Progenitor cell of endocrine pancreas (in vitro differentiated cells): ENCODE results near the gene TDP2. TPM values are rescaled to one million over a fixed set of nuclear protein-coding genes. Genes with fewer than 3 reads are reported as not detected.

Source experiments
- DNase-seq: peaks from one replicate; pipeline ENCODE4 v3.0.0; 2021; ENCODE audit warnings: low spot score; ENCODE audit not compliant: unreplicated experiment
- H3K27ac Mint-ChIP-seq: 2 replicates; pipeline ENCODE4 v1.8.0; 2021; ENCODE audit warnings: mild to moderate bottlenecking, moderate library complexity, mixed read lengths
- H3K27me3 Mint-ChIP-seq: 2 replicates; pipeline ENCODE4 v1.8.0; 2021; ENCODE audit warnings: mixed read lengths
- H3K36me3 Mint-ChIP-seq: 2 replicates; pipeline ENCODE4 v1.8.0; 2022; ENCODE audit warnings: mixed read lengths; ENCODE audit not compliant: insufficient read depth
- H3K4me1 Mint-ChIP-seq: 2 replicates; pipeline ENCODE4 v1.8.0; 2021; ENCODE audit warnings: low read depth, mixed read lengths
- H3K4me3 Mint-ChIP-seq: 2 replicates; pipeline ENCODE4 v1.8.0; 2021; ENCODE audit warnings: low read depth, mild to moderate bottlenecking, moderate library complexity, mixed read lengths
- H3K9me3 Mint-ChIP-seq: 2 replicates; pipeline ENCODE4 v1.8.0; 2021; ENCODE audit warnings: low read depth, mixed read lengths
- CTCF ChIP-seq: fragments of 200-600 bp; sonication (generic); IDR thresholded peaks from one replicate; pipeline ENCODE4 v1.5.0; 2021; ENCODE audit warnings: antibody characterized with exemption, mild to moderate bottlenecking; ENCODE audit not compliant: unreplicated experiment
- total RNA-seq: library from RNA; stranded (reverse); gene quantifications from 2 replicates; pipeline ENCODE4 v1.2.1, GENCODE V29; 2021

Gene TDP2
- total RNA-seq, 1 donor from 2014 or later: 65.6 TPM

GRCh38 chr6:24603241-24603640 lies 63.5 kb downstream of the TDP2 start:
- Mint-ChIP-seq H3K27me3 (no peaks in the 10 kb centered on the region), H3K27ac (no peak overlapping the region), H3K9me3 (no peaks in the 10 kb centered on the region), H3K4me3 (no peak overlapping the region), H3K4me1 (no peaks in the 10 kb centered on the region), H3K36me3 (no peaks in the 10 kb centered on the region)
- TF ChIP-seq CTCF: no peak
- DNase-seq: no peak

GRCh38 chr6:24600903-24601302 lies 65.8 kb downstream of the TDP2 start:
- H3K27ac Mint-ChIP-seq: no peak overlapping the region
- no peaks in the 10 kb centered on the region for H3K4me1 Mint-ChIP-seq
- no peak overlapping the region for H3K4me3 Mint-ChIP-seq
- H3K27me3 Mint-ChIP-seq: no peaks in the 10 kb centered on the region
- no peak for TF ChIP-seq CTCF
- H3K9me3 Mint-ChIP-seq: no peaks in the 10 kb centered on the region
- DNase-seq: no peak
- H3K36me3 Mint-ChIP-seq: no peaks in the 10 kb centered on the region

Other genes starting within 250 kb of the TDP2 start
- gene GPLD1, start 177.3 kb downstream of the TDP2 start, total RNA-seq: 6.6 and 7.4 TPM in 2 replicates
- gene ALDH5A1, start 171.9 kb downstream of the TDP2 start, total RNA-seq: 14.5 and 14.6 TPM in 2 replicates
- gene KIAA0319, start 20.7 kb downstream of the TDP2 start, total RNA-seq: 1.2 and 1.4 TPM in 2 replicates
- gene ACOT13, start 178 bp upstream of the TDP2 start, total RNA-seq: 42.3 and 45.9 TPM in 2 replicates
- 88.6 and 90.0 TPM in 2 replicates for gene C6orf62, start 52.3 kb upstream of the TDP2 start, total RNA-seq
- gene GMNN, start 108.0 kb upstream of the TDP2 start, total RNA-seq: 65.4 and 69.2 TPM in 2 replicates
- gene ARMH2, start 132.0 kb upstream of the TDP2 start, total RNA-seq: not detected in 2 replicates